ENCODE measurements around the gene RANBP1. TPM values are rescaled to one million over a fixed set of nuclear protein-coding genes. Genes with fewer than 3 reads are reported as not detected.

The RANBP1 gene
- total and polyA plus RNA-seq, 2 of the 4 experiments (the other 2 are of a cell fraction), result 173 to 376 TPM

- Histone ChIP-seq H3K4me3 (ENCODE audit: insufficient read depth, low read depth, low read length) (no peak overlapping the region), H3K4me1 (ENCODE audit: control insufficient read depth, insufficient read depth, low read length) (no peaks in the 10 kb centered on the region), H3K9me1 (ENCODE audit: insufficient read depth, low read length) (no peaks in the 10 kb centered on the region), H3K36me3 (ENCODE audit: control insufficient read depth, insufficient read depth, low read length) (peaks cover 77% of the 10 kb centered on the region), H3K9me3 (ENCODE audit: control insufficient read depth, insufficient read depth, low read length) (no peaks in the 10 kb centered on the region), H2BK15ac (ENCODE audit: low read depth, low read length) (no peak overlapping the region), H2AK9ac (replicated peaks; ENCODE audit: low read depth, low read length, poor library complexity) (no peak overlapping the region), H3K27ac (ENCODE audit: insufficient read depth, low read length) (no peak overlapping the region), H3K4ac (ENCODE audit: low read depth, low read length) (no peak overlapping the region), H4K5ac (ENCODE audit: low read depth, low read length) (no peak overlapping the region), H3K18ac (ENCODE audit: low read depth, low read length) (no peak overlapping the region), H3K27me3 (ENCODE audit: control insufficient read depth, insufficient read depth, low read length) (no peaks in the 10 kb centered on the region), H3K9ac (ENCODE audit: low read depth, low read length) (no peak overlapping the region), H2BK5ac (ENCODE audit: low read depth, low read length, poor library complexity, severe bottlenecking) (no peak overlapping the region), H4K91ac (ENCODE audit: insufficient read depth, low read depth, low read length) (no peak overlapping the region), H4K20me1 (ENCODE audit: insufficient read depth, low read length) (peaks cover 62% of the 10 kb centered on the region), H2BK120ac (ENCODE audit: low read depth, low read length) (no peak overlapping the region), H3K56ac (ENCODE audit: extremely low read depth, insufficient read depth, low read length) (no peak overlapping the region), H2BK20ac (ENCODE audit: low read depth, low read length) (no peak overlapping the region), H3K14ac (replicated peaks; ENCODE audit: low read depth, low read length) (no peak overlapping the region), H3K23ac (ENCODE audit: low read depth, low read length) (no peak overlapping the region), H2AK5ac (ENCODE audit: low read depth, low read length) (no peak overlapping the region), H3K4me2 (ENCODE audit: low read depth, low read length) (no peak overlapping the region), H2AFZ (replicated peaks; ENCODE audit: low read length, poor library complexity) (no peak overlapping the region), H3K79me1 (ENCODE audit: low read depth in 1 of 2, low read length in 2 of 2) (peaks cover 14 to 47% of the 10 kb centered on the region in 2 experiments), H4K8ac (ENCODE audit: low read depth in 2 of 2, low read length in 2 of 2) (no peak overlapping the region)
- ChIA-PET CTCF (no interaction called here), POLR2A (ENCODE audit: unreplicated experiment) (no interaction called here)
- dilution Hi-C loops (cut with HindIII; ENCODE audit: low sequenced_read_pairs, unreplicated experiment), result no loop called here
- intact Hi-C loops (cut with micrococcal nuclease), result no loop called here
- in situ Hi-C loops (cut with MboI; ENCODE audit: low sequenced_read_pairs), result no loop called here
- TF ChIP-seq POLR2A (IDR thresholded peaks at IDR 0.05; ENCODE audit: low read depth, low read length) (no peak), ELK1 (IDR thresholded peaks at IDR 0.05; ENCODE audit: borderline replicate concordance, low read depth, low read length) (no peak), RCOR1 (IDR thresholded peaks at IDR 0.05; ENCODE audit: insufficient replicate concordance, low read length) (no peak), NFE2L2 (IDR thresholded peaks at IDR 0.05; ENCODE audit: low read depth, low read length) (no peak), CEBPB (IDR thresholded peaks at IDR 0.05; ENCODE audit: low read depth, low read length) (no peak), RAD21 (IDR thresholded peaks at IDR 0.05; ENCODE audit: low read length) (no peak), CHD1 (IDR thresholded peaks at IDR 0.05; ENCODE audit: low read depth, low read length) (no peak), CTCF (conservative IDR thresholded peaks at IDR 0.05; ENCODE audit: low read depth, low read length) (no peak), MAFK (IDR thresholded peaks at IDR 0.05; ENCODE audit: low read depth, low read length) (no peak), MXI1 (IDR thresholded peaks at IDR 0.05; ENCODE audit: borderline replicate concordance, low read depth, low read length) (no peak), MAZ (IDR thresholded peaks at IDR 0.05; ENCODE audit: borderline replicate concordance, low read depth, low read length) (no peak), FOS (IDR thresholded peaks at IDR 0.05; ENCODE audit: low read depth, low read length) (no peak), USF2 (IDR thresholded peaks at IDR 0.05; ENCODE audit: low read depth, low read length) (no peak), RFX5 (IDR thresholded peaks at IDR 0.05; ENCODE audit: low read depth, low read length) (no peak), BHLHE40 (IDR thresholded peaks at IDR 0.05; ENCODE audit: low read depth, low read length) (no peak), SMC3 (IDR thresholded peaks at IDR 0.05; ENCODE audit: low read depth, low read length) (no peak)
- 100% methylated on average over 5 of the region's 10 CpGs; no CpG with 5 or more reads in 1 of the 2 experiments for WGBS, 2 experiments (ENCODE audit: extremely low coverage in 2 of 2, insufficient read length in 1 of 2)
- DNase-seq (no peak), ATAC-seq (ENCODE audit: low read depth) (no peak)
- BruUV-seq (replicated peaks), result no TSS peak
These were observed 9.1 kb upstream of the RANBP1 start for GRCh38 chr22:20106849-20107237.

Data from IMR-90 (cell line).